UCSD-AML1 (cell line): ENCODE measurements around the gene ZDHHC21.

ENCODE experiments used
- DNase-seq: peaks from one replicate; lab custom pipeline; 2025; ENCODE audit not compliant: unreplicated experiment; lab: John Stamatoyannopoulos, UW

Gene ZDHHC21

GRCh38 chr9:14693251-14693861, at the start of gene ZDHHC21:
TSS of gene ZDHHC21 (minus strand) at chr9:14693432. CDS start at chr9:14674340, 19,092 bp downstream.
- peak; percentile 74 for DNase-seq

GRCh38 chr9:14741369-14741768, 48.1 kb upstream of the ZDHHC21 start:
- DNase-seq, result no peak

GRCh38 chr9:14733133-14733532, 39.9 kb upstream of the ZDHHC21 start:
- no peak for DNase-seq

GRCh38 chr9:14731294-14731981, 38.2 kb upstream of the ZDHHC21 start:
- DNase-seq, result no peak

- DNase-seq, result no peak
Measured at GRCh38 chr9:14730461-14730898, 37.2 kb upstream of the ZDHHC21 start.

GRCh38 chr9:14723301-14723700, 30.1 kb upstream of the ZDHHC21 start:
- DNase-seq, result no peak

GRCh38 chr9:14722391-14723035, 29.3 kb upstream of the ZDHHC21 start, which contains the start of gene CER1:
TSS of gene CER1 (minus strand) at chr9:14722733. CDS start at chr9:14722672, 61 bp downstream.
- DNase-seq, result no peak

GRCh38 chr9:14719231-14719923, 26.1 kb upstream of the ZDHHC21 start:
- no peak for DNase-seq

GRCh38 chr9:14715102-14715501, 21.9 kb upstream of the ZDHHC21 start:
- DNase-seq, result no peak

GRCh38 chr9:14713187-14713767, 20.0 kb upstream of the ZDHHC21 start:
- no peak for DNase-seq

GRCh38 chr9:14710804-14711203, 17.6 kb upstream of the ZDHHC21 start:
- no peak for DNase-seq

- no peak for DNase-seq
Measured at GRCh38 chr9:14706530-14707140, 13.4 kb upstream of the ZDHHC21 start.

- no peak for DNase-seq
Measured at GRCh38 chr9:14705079-14705478, 11.8 kb upstream of the ZDHHC21 start.

- DNase-seq, result no peak
Measured at GRCh38 chr9:14704281-14704680, 11.0 kb upstream of the ZDHHC21 start.

GRCh38 chr9:14702200-14702720, 9.0 kb upstream of the ZDHHC21 start:
- DNase-seq, result no peak

GRCh38 chr9:14692470-14693250, 572 bp downstream of the ZDHHC21 start:
- DNase-seq, result peak; percentile 34

GRCh38 chr9:14690948-14691730, 2.1 kb downstream of the ZDHHC21 start:
- no peak for DNase-seq

- DNase-seq, result no peak
Measured at GRCh38 chr9:14687042-14687719, 6.1 kb downstream of the ZDHHC21 start.
